ENCODE measurements around the gene FILIP1L. TPM values are rescaled to one million over a fixed set of nuclear protein-coding genes. Genes with fewer than 3 reads are reported as not detected.

The FILIP1L gene
- total and polyA plus RNA-seq, 2 of the 4 experiments (the other 2 are of a cell fraction): 11.5 to 19.9 TPM

DNA sequence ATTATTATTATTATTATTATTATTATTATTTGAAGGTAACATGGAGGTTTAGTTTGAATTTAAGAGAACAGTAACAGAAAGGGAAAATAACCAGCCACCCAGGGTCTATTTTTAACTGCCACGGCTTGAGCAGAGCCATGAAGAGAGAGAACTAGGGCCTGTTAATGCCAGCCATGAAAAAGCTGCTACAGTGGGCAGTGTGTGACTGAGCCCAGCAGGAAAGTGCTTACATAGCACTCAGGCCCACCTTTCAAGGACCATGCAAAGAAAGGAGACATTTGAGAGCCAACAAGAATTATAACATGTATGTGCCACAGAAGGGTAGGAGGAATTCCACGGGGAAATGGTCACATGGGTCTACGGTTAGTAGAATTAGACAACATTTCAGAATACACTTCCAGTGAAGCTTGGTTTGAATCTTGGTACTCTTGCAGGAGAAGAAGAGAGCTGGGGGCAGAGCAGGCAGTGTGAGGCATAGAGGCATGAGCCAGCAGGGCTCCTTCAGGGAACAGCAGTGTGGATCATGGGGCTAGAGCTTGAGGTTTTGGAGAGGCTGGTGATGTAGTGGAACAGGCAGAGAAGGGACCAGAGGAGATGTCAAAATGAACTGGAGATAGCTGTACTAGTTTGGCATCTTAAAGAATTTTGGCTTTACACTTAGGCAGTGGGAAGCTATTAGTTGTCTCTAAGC, 155.9 kb downstream of the FILIP1L start:
- ChIA-PET CTCF (interaction anchor here (0.6 kb wide), 1 partner anchor 9 kb away, joined by 3 read pairs; no protein-coding TSS in a partner anchor), POLR2A (ENCODE audit: unreplicated experiment) (no interaction called here)
- H3K56ac ChIP-seq (ENCODE audit: extremely low read depth, insufficient read depth, low read length): no peak overlapping the region
- H3K4me2 ChIP-seq (ENCODE audit: low read depth, low read length): no peak overlapping the region
- H3K9ac ChIP-seq (ENCODE audit: low read depth, low read length): no peak overlapping the region
- peaks cover 11% of the 10 kb centered on the region for H3K9me1 ChIP-seq (ENCODE audit: insufficient read depth, low read length)
- dilution Hi-C loops (cut with HindIII; ENCODE audit: low sequenced_read_pairs, unreplicated experiment) (no loop called here), intact Hi-C loops (cut with micrococcal nuclease) (no loop called here), in situ Hi-C loops (cut with MboI; ENCODE audit: low sequenced_read_pairs) (loop anchor here (25.0 kb wide), 1 partner anchor 104 kb away; no protein-coding TSS in a partner anchor)
- no peak overlapping the region for H3K18ac ChIP-seq (ENCODE audit: low read depth, low read length)
- ATAC-seq (ENCODE audit: low read depth) (no peak), DNase-seq (no peak)
- TF ChIP-seq SMC3 (IDR thresholded peaks at IDR 0.05; ENCODE audit: low read depth, low read length) (no peak), MXI1 (IDR thresholded peaks at IDR 0.05; ENCODE audit: borderline replicate concordance, low read depth, low read length) (no peak), FOS (IDR thresholded peaks at IDR 0.05; ENCODE audit: low read depth, low read length) (no peak), RCOR1 (IDR thresholded peaks at IDR 0.05; ENCODE audit: insufficient replicate concordance, low read length) (no peak), MAFK (IDR thresholded peaks at IDR 0.05; ENCODE audit: low read depth, low read length) (no peak), RAD21 (IDR thresholded peaks at IDR 0.05; ENCODE audit: low read length) (no peak), BHLHE40 (IDR thresholded peaks at IDR 0.05; ENCODE audit: low read depth, low read length) (no peak), MAZ (IDR thresholded peaks at IDR 0.05; ENCODE audit: borderline replicate concordance, low read depth, low read length) (no peak), NFE2L2 (IDR thresholded peaks at IDR 0.05; ENCODE audit: low read depth, low read length) (no peak), POLR2A (IDR thresholded peaks at IDR 0.05; ENCODE audit: low read depth, low read length) (no peak), CEBPB (IDR thresholded peaks at IDR 0.05; ENCODE audit: low read depth, low read length) (no peak), CHD1 (IDR thresholded peaks at IDR 0.05; ENCODE audit: low read depth, low read length) (no peak), RFX5 (IDR thresholded peaks at IDR 0.05; ENCODE audit: low read depth, low read length) (no peak)
- TF ChIP-seq, protein P1, sequence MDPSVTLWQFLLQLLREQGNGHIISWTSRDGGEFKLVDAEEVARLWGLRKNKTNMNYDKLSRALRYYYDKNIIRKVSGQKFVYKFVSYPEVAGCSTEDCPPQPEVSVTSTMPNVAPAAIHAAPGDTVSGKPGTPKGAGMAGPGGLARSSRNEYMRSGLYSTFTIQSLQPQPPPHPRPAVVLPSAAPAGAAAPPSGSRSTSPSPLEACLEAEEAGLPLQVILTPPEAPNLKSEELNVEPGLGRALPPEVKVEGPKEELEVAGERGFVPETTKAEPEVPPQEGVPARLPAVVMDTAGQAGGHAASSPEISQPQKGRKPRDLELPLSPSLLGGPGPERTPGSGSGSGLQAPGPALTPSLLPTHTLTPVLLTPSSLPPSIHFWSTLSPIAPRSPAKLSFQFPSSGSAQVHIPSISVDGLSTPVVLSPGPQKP (IDR thresholded peaks at IDR 0.05; ENCODE audit: borderline replicate concordance, low read depth, low read length): no peak
- TF ChIP-seq, protein P2, sequence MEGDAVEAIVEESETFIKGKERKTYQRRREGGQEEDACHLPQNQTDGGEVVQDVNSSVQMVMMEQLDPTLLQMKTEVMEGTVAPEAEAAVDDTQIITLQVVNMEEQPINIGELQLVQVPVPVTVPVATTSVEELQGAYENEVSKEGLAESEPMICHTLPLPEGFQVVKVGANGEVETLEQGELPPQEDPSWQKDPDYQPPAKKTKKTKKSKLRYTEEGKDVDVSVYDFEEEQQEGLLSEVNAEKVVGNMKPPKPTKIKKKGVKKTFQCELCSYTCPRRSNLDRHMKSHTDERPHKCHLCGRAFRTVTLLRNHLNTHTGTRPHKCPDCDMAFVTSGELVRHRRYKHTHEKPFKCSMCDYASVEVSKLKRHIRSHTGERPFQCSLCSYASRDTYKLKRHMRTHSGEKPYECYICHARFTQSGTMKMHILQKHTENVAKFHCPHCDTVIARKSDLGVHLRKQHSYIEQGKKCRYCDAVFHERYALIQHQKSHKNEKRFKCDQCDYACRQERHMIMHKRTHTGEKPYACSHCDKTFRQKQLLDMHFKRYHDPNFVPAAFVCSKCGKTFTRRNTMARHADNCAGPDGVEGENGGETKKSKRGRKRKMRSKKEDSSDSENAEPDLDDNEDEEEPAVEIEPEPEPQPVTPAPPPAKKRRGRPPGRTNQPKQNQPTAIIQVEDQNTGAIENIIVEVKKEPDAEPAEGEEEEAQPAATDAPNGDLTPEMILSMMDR (conservative IDR thresholded peaks at IDR 0.05; ENCODE audit: low read depth, low read length): no peak
- H2BK120ac ChIP-seq (ENCODE audit: low read depth, low read length): peak overlapping the region; percentile 58
- H4K8ac ChIP-seq (ENCODE audit: low read depth in 2 of 2, low read length in 2 of 2): peak overlapping the region in 1 of 2 experiments; percentile 4; a peak in 1 of 4 replicates
- H4K91ac ChIP-seq (ENCODE audit: insufficient read depth, low read depth, low read length): peak overlapping the region; percentile 58; the same call in 1 of the 2 replicates
- peaks cover 12% of the 10 kb centered on the region for H3K4me1 ChIP-seq (ENCODE audit: control insufficient read depth, insufficient read depth, low read length)
- no TSS peak for BruUV-seq (replicated peaks)
- H3K27ac ChIP-seq (ENCODE audit: insufficient read depth, low read length): no peak overlapping the region
- H3K79me1 ChIP-seq (ENCODE audit: low read depth in 1 of 2, low read length in 2 of 2): peaks cover 17 to 23% of the 10 kb centered on the region in 2 experiments
- H3K9me3 ChIP-seq (ENCODE audit: control insufficient read depth, insufficient read depth, low read length): no peaks in the 10 kb centered on the region
- H2BK20ac ChIP-seq (ENCODE audit: low read depth, low read length): peak overlapping the region; percentile 54
- H2AK5ac ChIP-seq (ENCODE audit: low read depth, low read length): peak overlapping the region; percentile 54; the same call in 1 of the 2 replicates
- H2AK9ac ChIP-seq (replicated peaks; ENCODE audit: low read depth, low read length, poor library complexity): no peak overlapping the region
- H3K4ac ChIP-seq (ENCODE audit: low read depth, low read length): peak overlapping the region; percentile 71; the same call in 1 of the 2 replicates
- H3K27me3 ChIP-seq (ENCODE audit: control insufficient read depth, insufficient read depth, low read length): no peaks in the 10 kb centered on the region
- no peak overlapping the region for H3K4me3 ChIP-seq (ENCODE audit: insufficient read depth, low read depth, low read length)
- H3K23ac ChIP-seq (ENCODE audit: low read depth, low read length): peak overlapping the region; percentile 22; the same call in 1 of the 2 replicates
- no peaks in the 10 kb centered on the region for H4K20me1 ChIP-seq (ENCODE audit: insufficient read depth, low read length)
- H2BK15ac ChIP-seq (ENCODE audit: low read depth, low read length): peak overlapping the region; percentile 63; the same call in 2 of the 3 replicates
- H3K14ac ChIP-seq (replicated peaks; ENCODE audit: low read depth, low read length): peak overlapping the region; percentile 64
- peak overlapping the region; percentile 0 for H2BK5ac ChIP-seq (ENCODE audit: low read depth, low read length, poor library complexity, severe bottlenecking)
- H3K36me3 ChIP-seq (ENCODE audit: control insufficient read depth, insufficient read depth, low read length): no peaks in the 10 kb centered on the region
- WGBS, 2 experiments (ENCODE audit: extremely low coverage in 2 of 2, insufficient read length in 1 of 2): 80% methylated on average over 1 of the region's 3 CpGs; no CpG with 5 or more reads in 1 of the 2 experiments
- H2AFZ ChIP-seq (replicated peaks; ENCODE audit: low read length, poor library complexity): no peak overlapping the region
- H4K5ac ChIP-seq (ENCODE audit: low read depth, low read length): 0 out of 2 replicates have a peak overlapping the region, but pooled peaks have one; percentile 10

Data from IMR-90 (cell line).